Measurements from ENCODE around the gene CKAP2L.
"Not testable (repeated sequence)": the region's sequence is repeated elsewhere in the genome, so short reads cannot be mapped to it uniquely, and the experiment has no call there.

The CKAP2L gene

DNA sequence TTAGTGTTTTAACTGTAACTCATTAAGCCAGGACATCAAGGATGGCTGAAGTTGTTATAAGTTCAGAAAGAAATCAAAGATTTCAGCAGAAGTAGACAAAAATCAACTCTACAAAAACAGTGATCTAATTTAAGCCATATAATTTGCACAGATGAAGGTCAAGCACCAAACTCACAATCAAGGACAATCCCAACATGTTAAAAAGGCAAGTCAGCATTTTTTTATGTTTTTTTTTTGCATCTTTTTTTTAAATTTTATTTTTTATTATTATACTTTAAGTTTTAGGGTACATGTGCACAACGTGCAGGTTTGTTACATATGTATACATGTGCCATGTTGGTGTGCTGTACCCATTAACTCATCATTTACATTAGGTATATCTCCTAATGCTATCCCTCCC is 48.3 kb downstream of the CKAP2L start:
- H3K27ac ChIP-seq (ENCODE audit: low read depth, low read length) = not testable (repeated sequence)

GRCh38 chr2:112714836-112715631 is 49.4 kb downstream of the CKAP2L start:
- Histone ChIP-seq H3F3A (ENCODE audit: control insufficient read depth, insufficient read depth) (no peaks in the 10 kb centered on the region), H3K4me2 (ENCODE audit: low read length) (no peak overlapping the region), H3K79me2 (ENCODE audit: control insufficient read depth, low read length) (no peaks in the 10 kb centered on the region), H3K9me2 (replicated peaks; ENCODE audit: control insufficient read depth, low read length) (no peaks in the 10 kb centered on the region), H3K4me3 (ENCODE audit: low read length) (no peak overlapping the region), H3K36me3 (ENCODE audit: control insufficient read depth, low read length) (no peaks in the 10 kb centered on the region), H3K27me3 (ENCODE audit: control insufficient read depth, low read length) (peaks cover 12% of the 10 kb centered on the region), H3K27ac (ENCODE audit: low read depth, low read length) (no peak overlapping the region), H3K4me1 (ENCODE audit: control insufficient read depth, low read length) (no peaks in the 10 kb centered on the region), H4K20me1 (ENCODE audit: control insufficient read depth, insufficient read depth, low read depth, low read length) (no peaks in the 10 kb centered on the region), H3K9me3 (ENCODE audit: control insufficient read depth, insufficient read depth, low read length) (no peaks in the 10 kb centered on the region)
- no peak for TF ChIP-seq CTCF (IDR thresholded peaks at IDR 0.05; ENCODE audit: low read depth, low read length, poor library complexity, severe bottlenecking)
- TF ChIP-seq EZH2phosphoT487 (IDR thresholded peaks at IDR 0.05; ENCODE audit: borderline replicate concordance, low read length) = no peak

More for the DNA sequence above, 48.3 kb downstream of the CKAP2L start:
- not testable (repeated sequence) for H3K79me2 ChIP-seq (ENCODE audit: control insufficient read depth, low read length); H3K9me3 ChIP-seq (ENCODE audit: control insufficient read depth, insufficient read depth, low read length); H3K4me2 ChIP-seq (ENCODE audit: low read length); H3K9me2 ChIP-seq (replicated peaks; ENCODE audit: control insufficient read depth, low read length); H3K4me1 ChIP-seq (ENCODE audit: control insufficient read depth, low read length); H3K4me3 ChIP-seq (ENCODE audit: low read length); H3F3A ChIP-seq (ENCODE audit: control insufficient read depth, insufficient read depth); H3K27me3 ChIP-seq (ENCODE audit: control insufficient read depth, low read length); H4K20me1 ChIP-seq (ENCODE audit: control insufficient read depth, insufficient read depth, low read depth, low read length); H3K36me3 ChIP-seq (ENCODE audit: control insufficient read depth, low read length)

DNA sequence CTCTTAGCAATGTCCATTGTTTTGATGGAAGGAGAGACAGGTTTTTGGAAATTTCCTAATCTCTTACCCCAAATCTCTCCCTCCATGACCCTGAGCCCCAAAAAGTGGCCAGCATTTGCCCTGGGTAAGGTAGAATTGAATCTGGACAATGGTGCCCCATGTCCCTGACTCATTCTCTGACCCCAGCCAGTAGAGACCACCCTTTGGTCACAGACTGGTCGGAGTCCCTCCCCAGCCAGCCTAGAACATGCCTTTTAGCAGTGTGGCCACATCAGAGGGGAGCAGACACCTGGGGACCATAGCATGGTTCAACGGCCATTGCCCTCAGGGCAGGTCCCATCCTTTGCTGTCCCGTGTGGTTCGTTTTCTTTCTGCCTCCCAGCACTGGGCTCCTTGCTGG is 50.1 kb downstream of the CKAP2L start:
- H3K9me2 ChIP-seq (replicated peaks; ENCODE audit: control insufficient read depth, low read length) = no peaks in the 10 kb centered on the region
- no peak overlapping the region for H3K4me2 ChIP-seq (ENCODE audit: low read length)
- H3K9me3 ChIP-seq (ENCODE audit: control insufficient read depth, insufficient read depth, low read length) = no peaks in the 10 kb centered on the region
- no peak overlapping the region for H3K27ac ChIP-seq (ENCODE audit: low read depth, low read length)
- TF ChIP-seq EZH2phosphoT487 (IDR thresholded peaks at IDR 0.05; ENCODE audit: borderline replicate concordance, low read length) (no peak), CTCF (IDR thresholded peaks at IDR 0.05; ENCODE audit: low read depth, low read length, poor library complexity, severe bottlenecking) (no peak)
- H3K4me1 ChIP-seq (ENCODE audit: control insufficient read depth, low read length) = no peaks in the 10 kb centered on the region
- H3K79me2 ChIP-seq (ENCODE audit: control insufficient read depth, low read length) = no peaks in the 10 kb centered on the region
- no peak overlapping the region for H3K4me3 ChIP-seq (ENCODE audit: low read length)
- no peaks in the 10 kb centered on the region for H3K36me3 ChIP-seq (ENCODE audit: control insufficient read depth, low read length)
- H3F3A ChIP-seq (ENCODE audit: control insufficient read depth, insufficient read depth) = no peaks in the 10 kb centered on the region
- peaks cover 19% of the 10 kb centered on the region for H3K27me3 ChIP-seq (ENCODE audit: control insufficient read depth, low read length)
- H4K20me1 ChIP-seq (ENCODE audit: control insufficient read depth, insufficient read depth, low read depth, low read length) = no peaks in the 10 kb centered on the region

DNA sequence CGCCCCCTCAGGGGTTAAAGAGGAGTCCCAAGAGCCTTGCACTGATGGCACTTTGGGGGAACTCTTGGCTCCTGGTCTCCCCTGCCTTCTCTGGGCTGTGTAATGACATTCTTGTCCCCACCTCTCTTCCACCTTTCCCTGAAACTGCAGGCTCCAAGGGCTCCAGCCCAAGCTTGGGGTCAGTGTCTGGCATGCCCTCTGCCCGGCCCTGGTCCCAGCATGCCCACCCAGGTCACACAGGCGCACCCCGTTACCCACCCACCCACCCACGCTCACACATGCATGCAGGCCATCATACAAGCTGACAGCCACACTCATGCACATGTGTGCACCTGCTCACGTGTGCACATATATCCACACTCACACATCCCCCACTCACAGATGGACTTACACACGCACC is 50.5 kb downstream of the CKAP2L start:
- no peak overlapping the region for H3K27ac ChIP-seq (ENCODE audit: low read depth, low read length)

More for the DNA sequence above, 50.5 kb downstream of the CKAP2L start:
- Histone ChIP-seq H3F3A (ENCODE audit: control insufficient read depth, insufficient read depth) (no peaks in the 10 kb centered on the region), H3K9me3 (ENCODE audit: control insufficient read depth, insufficient read depth, low read length) (no peaks in the 10 kb centered on the region), H3K4me2 (ENCODE audit: low read length) (no peak overlapping the region), H3K4me1 (ENCODE audit: control insufficient read depth, low read length) (peaks cover 2% of the 10 kb centered on the region), H3K4me3 (ENCODE audit: low read length) (no peak overlapping the region), H4K20me1 (ENCODE audit: control insufficient read depth, insufficient read depth, low read depth, low read length) (no peaks in the 10 kb centered on the region), H3K9me2 (replicated peaks; ENCODE audit: control insufficient read depth, low read length) (no peaks in the 10 kb centered on the region), H3K79me2 (ENCODE audit: control insufficient read depth, low read length) (no peaks in the 10 kb centered on the region), H3K36me3 (ENCODE audit: control insufficient read depth, low read length) (no peaks in the 10 kb centered on the region), H3K27me3 (ENCODE audit: control insufficient read depth, low read length) (peaks cover 23% of the 10 kb centered on the region)
- TF ChIP-seq CTCF (IDR thresholded peaks at IDR 0.05; ENCODE audit: low read depth, low read length, poor library complexity, severe bottlenecking) = no peak
- no peak for TF ChIP-seq EZH2phosphoT487 (IDR thresholded peaks at IDR 0.05; ENCODE audit: borderline replicate concordance, low read length)

All from DOHH2 (cell line).